PFSK-1 (cell line): ENCODE data around the gene RASL12.

ENCODE experiments used
- POLR2AphosphoS5 ChIP-seq: IDR thresholded peaks from 2 replicates; pipeline ENCODE4 v1.6.1; 2012; ENCODE audit warnings: low read depth, mild to moderate bottlenecking, control low read depth, low read length, moderate library complexity
- TF ChIP-seq, protein P1 (sequence below), 2 experiments: IDR thresholded peaks; 2 replicates each; pipeline versions ENCODE4 v1.6.1 to v1.8.0; 2011 to 2012; ENCODE audit warnings: low read depth in 2 of 2, low read length in 2 of 2, control low read depth in 1 of 2, inconsistent platforms in 1 of 2, mild to moderate bottlenecking in 1 of 2, moderate library complexity in 1 of 2; ENCODE audit not compliant: insufficient read depth in 1 of 2

DNA sequence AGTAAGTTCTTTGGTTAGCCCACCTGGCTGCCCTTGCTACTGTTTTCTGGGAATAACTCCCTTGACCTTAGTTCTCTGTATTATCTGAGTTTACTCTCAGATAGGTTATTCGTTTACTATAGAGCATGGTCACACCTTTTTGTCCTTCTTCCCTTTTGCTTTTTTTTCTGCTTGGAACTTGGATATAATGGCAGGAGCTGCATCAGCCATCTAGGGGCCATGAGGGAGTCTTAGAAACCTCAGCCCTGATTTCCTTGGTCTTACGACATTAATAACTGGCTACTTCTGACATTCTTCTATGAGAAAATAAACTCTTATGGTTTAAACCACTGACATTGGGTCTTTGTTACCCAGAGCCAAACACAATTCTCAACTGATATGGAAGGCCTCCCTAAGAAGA, 26.0 kb downstream of the RASL12 start:
- TF ChIP-seq, protein P1, sequence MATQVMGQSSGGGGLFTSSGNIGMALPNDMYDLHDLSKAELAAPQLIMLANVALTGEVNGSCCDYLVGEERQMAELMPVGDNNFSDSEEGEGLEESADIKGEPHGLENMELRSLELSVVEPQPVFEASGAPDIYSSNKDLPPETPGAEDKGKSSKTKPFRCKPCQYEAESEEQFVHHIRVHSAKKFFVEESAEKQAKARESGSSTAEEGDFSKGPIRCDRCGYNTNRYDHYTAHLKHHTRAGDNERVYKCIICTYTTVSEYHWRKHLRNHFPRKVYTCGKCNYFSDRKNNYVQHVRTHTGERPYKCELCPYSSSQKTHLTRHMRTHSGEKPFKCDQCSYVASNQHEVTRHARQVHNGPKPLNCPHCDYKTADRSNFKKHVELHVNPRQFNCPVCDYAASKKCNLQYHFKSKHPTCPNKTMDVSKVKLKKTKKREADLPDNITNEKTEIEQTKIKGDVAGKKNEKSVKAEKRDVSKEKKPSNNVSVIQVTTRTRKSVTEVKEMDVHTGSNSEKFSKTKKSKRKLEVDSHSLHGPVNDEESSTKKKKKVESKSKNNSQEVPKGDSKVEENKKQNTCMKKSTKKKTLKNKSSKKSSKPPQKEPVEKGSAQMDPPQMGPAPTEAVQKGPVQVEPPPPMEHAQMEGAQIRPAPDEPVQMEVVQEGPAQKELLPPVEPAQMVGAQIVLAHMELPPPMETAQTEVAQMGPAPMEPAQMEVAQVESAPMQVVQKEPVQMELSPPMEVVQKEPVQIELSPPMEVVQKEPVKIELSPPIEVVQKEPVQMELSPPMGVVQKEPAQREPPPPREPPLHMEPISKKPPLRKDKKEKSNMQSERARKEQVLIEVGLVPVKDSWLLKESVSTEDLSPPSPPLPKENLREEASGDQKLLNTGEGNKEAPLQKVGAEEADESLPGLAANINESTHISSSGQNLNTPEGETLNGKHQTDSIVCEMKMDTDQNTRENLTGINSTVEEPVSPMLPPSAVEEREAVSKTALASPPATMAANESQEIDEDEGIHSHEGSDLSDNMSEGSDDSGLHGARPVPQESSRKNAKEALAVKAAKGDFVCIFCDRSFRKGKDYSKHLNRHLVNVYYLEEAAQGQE (IDR thresholded peaks at IDR 0.05; ENCODE audit: insufficient read depth in 1 of 2, low read depth in 2 of 2, low read length in 2 of 2): no peak
- no peak for TF ChIP-seq POLR2AphosphoS5
